Activated naive CD8-positive, alpha-beta T cell treated with anti-CD3 and anti-CD28 coated beads, Interleukin-2, amount 10 ng/mL, durations not matched to agents 7 days and 5 days (primary cell): ENCODE results near the gene ZNF423. TPM values are rescaled to one million over a fixed set of nuclear protein-coding genes. Genes with fewer than 3 reads are reported as not detected.

Source experiments
- ATAC-seq: fragments of 150-1000 bp; cut with Tn5 transposase; one replicate; pipeline ENCODE4 v1.10.0; 2021; ENCODE audit warnings: low read depth, moderate library complexity
- POLR2A ChIA-PET: fragments of 350-600 bp; sonication (Branson Sonifier 250); formaldehyde crosslinking; loops from one replicate; lab custom pipeline; 2021; ENCODE audit warnings: antibody characterized with exemption; lab: Charles Lee
- DNase-seq: peaks from one replicate; pipeline ENCODE4 v3.0.0; 2021
- H3K27ac Mint-ChIP-seq: one replicate; pipeline ENCODE4 v1.8.0; 2022; ENCODE audit warnings: mild to moderate bottlenecking, mixed read lengths
- H3K27me3 Mint-ChIP-seq: one replicate; pipeline ENCODE4 v1.8.0; 2022; ENCODE audit warnings: mild to moderate bottlenecking, moderate library complexity, mixed read lengths
- H3K36me3 Mint-ChIP-seq: one replicate; pipeline ENCODE4 v1.8.0; 2021; ENCODE audit warnings: mild to moderate bottlenecking, mixed read lengths
- H3K4me1 Mint-ChIP-seq: one replicate; pipeline ENCODE4 v1.8.0; 2021; ENCODE audit warnings: mixed read lengths
- H3K4me3 Mint-ChIP-seq: one replicate; pipeline ENCODE4 v1.8.0; 2022; ENCODE audit warnings: mild to moderate bottlenecking, moderate library complexity, mixed read lengths
- H3K9me3 Mint-ChIP-seq: one replicate; pipeline ENCODE4 v1.8.0; 2021; ENCODE audit warnings: mixed read lengths
- total RNA-seq, 2 experiments: library from RNA; stranded (reverse); gene quantifications; one replicate each; pipeline ENCODE4 v1.2.3, GENCODE V29; 2021

Gene ZNF423
- total RNA-seq, 2 experiments from 2014 or later, result 0.06 TPM; not detected in 1

GRCh38 chr16:49712106-49712505, 143.8 kb downstream of the ZNF423 start:
- ATAC-seq, result no peak

GRCh38 chr16:49709057-49709456, 146.9 kb downstream of the ZNF423 start:
- POLR2A ChIA-PET, result interaction anchor here (0.6 kb wide), 1 partner anchor 98 kb away, joined by 3 read pairs; no protein-coding TSS in a partner anchor
- no peak for ATAC-seq
- H3K27me3 Mint-ChIP-seq, result no peaks in the 10 kb centered on the region
- DNase-seq, result no peak
- H3K36me3 Mint-ChIP-seq, result no peaks in the 10 kb centered on the region
- no peaks in the 10 kb centered on the region for H3K4me1 Mint-ChIP-seq
- no peak overlapping the region for H3K27ac Mint-ChIP-seq
- H3K4me3 Mint-ChIP-seq, result no peak overlapping the region
- H3K9me3 Mint-ChIP-seq, result no peaks in the 10 kb centered on the region

More at GRCh38 chr16:49712106-49712505, 143.8 kb downstream of the ZNF423 start:
- H3K4me1 Mint-ChIP-seq, result no peaks in the 10 kb centered on the region
- DNase-seq, result no peak
- H3K36me3 Mint-ChIP-seq, result no peaks in the 10 kb centered on the region
- no peaks in the 10 kb centered on the region for H3K27me3 Mint-ChIP-seq
- POLR2A ChIA-PET, result no interaction called here
- H3K9me3 Mint-ChIP-seq, result no peaks in the 10 kb centered on the region
- H3K4me3 Mint-ChIP-seq, result no peak overlapping the region
- no peak overlapping the region for H3K27ac Mint-ChIP-seq

GRCh38 chr16:49708491-49708890, 147.4 kb downstream of the ZNF423 start:
- POLR2A ChIA-PET, result no interaction called here
- Mint-ChIP-seq H3K4me3 (no peak overlapping the region), H3K36me3 (no peaks in the 10 kb centered on the region), H3K4me1 (no peaks in the 10 kb centered on the region), H3K27me3 (no peaks in the 10 kb centered on the region), H3K9me3 (no peaks in the 10 kb centered on the region), H3K27ac (no peak overlapping the region)
- no peak for DNase-seq
- no peak for ATAC-seq

GRCh38 chr16:49706620-49707355, 149.1 kb downstream of the ZNF423 start:
- H3K27ac Mint-ChIP-seq, result no peak overlapping the region
- no peaks in the 10 kb centered on the region for H3K36me3 Mint-ChIP-seq
- no peaks in the 10 kb centered on the region for H3K9me3 Mint-ChIP-seq
- H3K27me3 Mint-ChIP-seq, result no peaks in the 10 kb centered on the region
- no peak overlapping the region for H3K4me3 Mint-ChIP-seq
- DNase-seq (no peak), ATAC-seq (no peak)
- POLR2A ChIA-PET, result interaction anchor here (0.7 kb wide), 1 partner anchor 9 kb away, joined by 4 read pairs; no protein-coding TSS in a partner anchor
- no peaks in the 10 kb centered on the region for H3K4me1 Mint-ChIP-seq

GRCh38 chr16:49704586-49705155, 151.2 kb downstream of the ZNF423 start:
- Mint-ChIP-seq H3K9me3 (no peaks in the 10 kb centered on the region), H3K36me3 (no peaks in the 10 kb centered on the region), H3K4me3 (no peak overlapping the region), H3K27me3 (no peaks in the 10 kb centered on the region), H3K4me1 (no peaks in the 10 kb centered on the region), H3K27ac (no peak overlapping the region)
- POLR2A ChIA-PET, result no interaction called here
- ATAC-seq (no peak), DNase-seq (no peak)

- POLR2A ChIA-PET, result no interaction called here
- H3K9me3 Mint-ChIP-seq, result no peaks in the 10 kb centered on the region
- no peak for DNase-seq
Observed at GRCh38 chr16:49703483-49703882, 152.4 kb downstream of the ZNF423 start.

GRCh38 chr16:49701789-49702494, 154.0 kb downstream of the ZNF423 start:
- no peak overlapping the region for H3K27ac Mint-ChIP-seq
- H3K4me1 Mint-ChIP-seq, result no peaks in the 10 kb centered on the region
- peaks cover 21% of the 10 kb centered on the region for H3K27me3 Mint-ChIP-seq
- H3K4me3 Mint-ChIP-seq, result no peak overlapping the region
- POLR2A ChIA-PET, result no interaction called here
- DNase-seq (no peak), ATAC-seq (no peak)
- H3K9me3 Mint-ChIP-seq, result no peaks in the 10 kb centered on the region
- no peaks in the 10 kb centered on the region for H3K36me3 Mint-ChIP-seq

More at GRCh38 chr16:49703483-49703882, 152.4 kb downstream of the ZNF423 start:
- no peak for ATAC-seq
- no peak overlapping the region for H3K27ac Mint-ChIP-seq
- peaks cover 10% of the 10 kb centered on the region for H3K27me3 Mint-ChIP-seq
- no peak overlapping the region for H3K4me3 Mint-ChIP-seq
- no peaks in the 10 kb centered on the region for H3K4me1 Mint-ChIP-seq
- H3K36me3 Mint-ChIP-seq, result no peaks in the 10 kb centered on the region

GRCh38 chr16:49701065-49701685, 154.7 kb downstream of the ZNF423 start:
- H3K4me1 Mint-ChIP-seq, result no peaks in the 10 kb centered on the region
- ATAC-seq (no peak), DNase-seq (no peak)
- H3K27me3 Mint-ChIP-seq, result peaks cover 21% of the 10 kb centered on the region
- no peak overlapping the region for H3K27ac Mint-ChIP-seq
- no peaks in the 10 kb centered on the region for H3K36me3 Mint-ChIP-seq
- POLR2A ChIA-PET, result no interaction called here
- H3K4me3 Mint-ChIP-seq, result no peak overlapping the region
- no peaks in the 10 kb centered on the region for H3K9me3 Mint-ChIP-seq

GRCh38 chr16:49700251-49701064, 155.5 kb downstream of the ZNF423 start:
- H3K9me3 Mint-ChIP-seq, result no peaks in the 10 kb centered on the region
- peaks cover 21% of the 10 kb centered on the region for H3K27me3 Mint-ChIP-seq
- H3K36me3 Mint-ChIP-seq, result no peaks in the 10 kb centered on the region
- no peak overlapping the region for H3K27ac Mint-ChIP-seq
- H3K4me1 Mint-ChIP-seq, result no peaks in the 10 kb centered on the region
- POLR2A ChIA-PET, result no interaction called here
- H3K4me3 Mint-ChIP-seq, result no peak overlapping the region
- no peak for DNase-seq
- ATAC-seq, result no peak

GRCh38 chr16:49699841-49700175, 156.1 kb downstream of the ZNF423 start:
- Mint-ChIP-seq H3K27me3 (peaks cover 21% of the 10 kb centered on the region), H3K36me3 (no peaks in the 10 kb centered on the region), H3K9me3 (no peaks in the 10 kb centered on the region), H3K4me1 (no peaks in the 10 kb centered on the region), H3K4me3 (no peak overlapping the region), H3K27ac (no peak overlapping the region)
- DNase-seq (no peak), ATAC-seq (no peak)
- POLR2A ChIA-PET, result no interaction called here

- POLR2A ChIA-PET, result no interaction called here
Observed at GRCh38 chr16:49698931-49699840, 156.7 kb downstream of the ZNF423 start.

GRCh38 chr16:49698453-49698815, 157.5 kb downstream of the ZNF423 start:
- peaks cover 21% of the 10 kb centered on the region for H3K27me3 Mint-ChIP-seq
- H3K27ac Mint-ChIP-seq, result no peak overlapping the region

More at GRCh38 chr16:49698931-49699840, 156.7 kb downstream of the ZNF423 start:
- DNase-seq (no peak), ATAC-seq (no peak)
- Mint-ChIP-seq H3K9me3 (no peaks in the 10 kb centered on the region), H3K36me3 (no peaks in the 10 kb centered on the region), H3K27ac (no peak overlapping the region), H3K27me3 (peaks cover 21% of the 10 kb centered on the region), H3K4me1 (no peaks in the 10 kb centered on the region), H3K4me3 (no peak overlapping the region)

More at GRCh38 chr16:49698453-49698815, 157.5 kb downstream of the ZNF423 start:
- no peak for ATAC-seq
- Mint-ChIP-seq H3K9me3 (no peaks in the 10 kb centered on the region), H3K4me3 (no peak overlapping the region), H3K36me3 (no peaks in the 10 kb centered on the region), H3K4me1 (no peaks in the 10 kb centered on the region)
- DNase-seq, result no peak
- POLR2A ChIA-PET, result no interaction called here
